Measurements from ENCODE around the gene CYP1A2. TPM values are rescaled to one million over a fixed set of nuclear protein-coding genes. Genes with fewer than 3 reads are reported as not detected.

CYP1A2 gene
- total and polyA plus RNA-seq, 2 of the 13 experiments (the other 11 are each of a cell fraction or from before 2014, with no cell fraction given) = 0.07 TPM; not detected in 1

GRCh38 chr15:74749832-74750231, 1.2 kb downstream of the CYP1A2 start:
- H3K27ac ChIP-seq (ENCODE audit: extremely low read length, insufficient read depth, low read length) = no peak overlapping the region

More at GRCh38 chr15:74749832-74750231, 1.2 kb downstream of the CYP1A2 start:
- Histone ChIP-seq H4K20me1 (ENCODE audit: insufficient read depth, low read length) (no peaks in the 10 kb centered on the region), H3K36me3 (replicated peaks in 1 of 2; ENCODE audit: control insufficient read depth in 1 of 2, insufficient read depth in 2 of 2, low read length in 2 of 2) (no peaks in the 10 kb centered on the region), H3K9ac (ENCODE audit: insufficient read depth, low read depth, low read length) (no peak overlapping the region), H3K79me2 (ENCODE audit: insufficient read depth, low read length) (no peaks in the 10 kb centered on the region), H3K4me1 (ENCODE audit: insufficient read depth, low read length) (peaks cover 27% of the 10 kb centered on the region), H3K4me3 (replicated peaks in 1 of 3; ENCODE audit: insufficient read depth in 1 of 3, low read depth in 2 of 3, low read length in 3 of 3) (no peak overlapping the region), H3K27me3 (ENCODE audit: control insufficient read depth in 1 of 2, insufficient read depth in 2 of 2, low read length in 2 of 2) (no peaks in the 10 kb centered on the region; a peak in 1 of 5 replicates), H2AFZ (ENCODE audit: low read length) (no peak overlapping the region), H3K9me3 (ENCODE audit: low read length) (no peaks in the 10 kb centered on the region), H3K4me2 (ENCODE audit: low read depth, low read length) (no peak overlapping the region)
- DNase-seq (ENCODE audit: low spot score) (no peak), ATAC-seq (no peak), FAIRE-seq (no peak)
- POLR2A ChIA-PET = interaction anchor here (1.6 kb wide), 1 partner anchor 24 kb away, joined by 3 read pairs; the partner anchor contains the start of gene CYP1A1
- in situ Hi-C loops (cut with HindIII; ENCODE audit: extremely low pct_ligation_motif_present, low pct_unique_long_range_greater_than_20kb) (no loop called here), intact Hi-C loops (cut with micrococcal nuclease; ENCODE audit: unreplicated experiment) (no loop called here)
- CTCF ChIA-PET (ENCODE audit: low intra/inter-chr PET ratio, low total read pairs) = no interaction called here
- 37% methylated on average over 2 of the region's 20 CpGs for WGBS (ENCODE audit: low lambda C conversion rate)
- TF ChIP-seq ZNF24 (IDR thresholded peaks at IDR 0.05) (no peak), MXD1 (CRISPR knock-in tag; IDR thresholded peaks at IDR 0.05) (no peak), ZNF768 (CRISPR knock-in tag; IDR thresholded peaks at IDR 0.05) (peak; percentile 36; the same call in 1 of the 2 replicates), STAT6 (CRISPR knock-in tag; IDR thresholded peaks at IDR 0.05; ENCODE audit: borderline replicate concordance) (no peak), TEF (CRISPR knock-in tag; IDR thresholded peaks at IDR 0.05) (no peak), USF2 (IDR thresholded peaks at IDR 0.05; ENCODE audit: low read depth, low read length) (no peak), USF2 (CRISPR knock-in tag; IDR thresholded peaks at IDR 0.05; ENCODE audit: borderline replicate concordance) (no peak), ZNF687 (CRISPR knock-in tag; IDR thresholded peaks at IDR 0.05) (peak; percentile 17; the same call in 1 of the 2 replicates), GPBP1L1 (CRISPR knock-in tag; IDR thresholded peaks at IDR 0.05) (no peak)
- no TSS peak for BruUV-seq (replicated peaks)
